Transverse colon (tissue), 4 donors: Measurements from ENCODE around the gene OR13A1. TPM values are rescaled to one million over a fixed set of nuclear protein-coding genes. Genes with fewer than 3 reads are reported as not detected.
"Not testable (repeated sequence)": the region's sequence is repeated elsewhere in the genome, so short reads cannot be mapped to it uniquely, and the experiment has no call there.

ENCODE experiments used
- DNase-seq: peaks from one replicate; pipeline ENCODE4 v3.0.0-alpha.2; 2019
- H3K27ac ChIP-seq, 4 donors: fragments of 200-600 bp; sonication (generic); 2 replicates each; pipeline ENCODE4 v1.5.1; 2016 to 2018; ENCODE audit warnings: inconsistent platforms in 4 of 4
- H3K27me3 ChIP-seq: fragments of 200-600 bp; sonication (generic); 2 replicates; pipeline ENCODE4 v1.5.1; 2017; ENCODE audit warnings: inconsistent platforms
- H3K36me3 ChIP-seq, 4 donors: fragments of 200-600 bp; sonication (generic); 2 replicates each; pipeline ENCODE4 v1.5.1; 2017 to 2019; ENCODE audit warnings: inconsistent platforms in 4 of 4
- H3K4me1 ChIP-seq, 4 donors: fragments of 200-600 bp; sonication (generic); 2 replicates each; pipeline ENCODE4 v1.5.1; 2017 to 2020; ENCODE audit warnings: inconsistent platforms in 4 of 4
- H3K4me3 ChIP-seq, 4 donors: fragments of 200-600 bp; sonication (generic); 1 replicate in 1 of 4; 2 replicates in 3 of 4; pipeline versions ENCODE4 v1.5.1 to v1.6.1; 2017 to 2019; ENCODE audit warnings: inconsistent platforms in 4 of 4
- H3K9me3 ChIP-seq, 2 donors: fragments of 200-600 bp; sonication (generic); 2 replicates each; pipeline ENCODE4 v1.5.1; 2017 to 2019; ENCODE audit warnings: inconsistent platforms in 2 of 2
- EP300 ChIP-seq: sonication (generic); formaldehyde crosslinking; IDR thresholded peaks from one replicate; pipeline ENCODE4 v1.6.1; 2017; ENCODE audit warnings: antibody characterized with exemption, low read depth
- POLR2A ChIP-seq: fragments of 450-650 bp; IDR thresholded peaks from one replicate; pipeline ENCODE4 v1.6.1; 2016; ENCODE audit warnings: antibody characterized with exemption, mild to moderate bottlenecking, moderate library complexity
- POLR2AphosphoS5 ChIP-seq, 3 donors: sonication (generic); formaldehyde crosslinking; IDR thresholded peaks; one replicate each; pipeline ENCODE4 v1.6.1; 2016; ENCODE audit warnings: antibody characterized with exemption in 3 of 3
- WGBS, 2 donors: methylation state at CpG; one replicate each; pipeline ENCODE4 v1.1.5; 2018; ENCODE audit warnings: low coverage in 1 of 2; 5-methylcytosine and 5-hydroxymethylcytosine counted together
- in situ Hi-C, 4 donors: fragments of 200-750 bp; cut with MboI; loops; one replicate each; pipeline versions ENCODE4 v1.15.0 to v1.15.1; 2017; ENCODE audit warnings: low sequenced_read_pairs in 3 of 4, low pct_ligation_motif_present in 1 of 4, low pct_unique_long_range_greater_than_20kb in 1 of 4
- intact Hi-C: fragments of 100-400 bp; cut with DNase I; formaldehyde crosslinking; loops from one replicate; pipeline ENCODE4 v1.15.1; 2023; ENCODE audit warnings: low total_unique reads
- total RNA-seq, 4 donors: library from RNA; depleted of rRNA; stranded (reverse); fragments of >200 nt; gene quantifications; one replicate each; pipeline ENCODE4 v1.1.0, GENCODE V29; 2016
- TF ChIP-seq, protein P1 (sequence below), 5 experiments: fragments of 200-600 bp in 3 of 5; fragments of 450-650 bp in 2 of 5; sonication (generic) in 3 of 5; IDR thresholded peaks; 1 replicate in 2 of 5; 2 replicates in 3 of 5; pipeline ENCODE4 v1.5.1; 2016 to 2017; ENCODE audit warnings: antibody characterized with exemption in 5 of 5, inconsistent platforms in 3 of 5, mild to moderate bottlenecking in 2 of 5, moderate library complexity in 1 of 5

OR13A1 gene
- total RNA-seq, 4 donors from 2014 or later, result 0.48 TPM; not detected in 3

DNA sequence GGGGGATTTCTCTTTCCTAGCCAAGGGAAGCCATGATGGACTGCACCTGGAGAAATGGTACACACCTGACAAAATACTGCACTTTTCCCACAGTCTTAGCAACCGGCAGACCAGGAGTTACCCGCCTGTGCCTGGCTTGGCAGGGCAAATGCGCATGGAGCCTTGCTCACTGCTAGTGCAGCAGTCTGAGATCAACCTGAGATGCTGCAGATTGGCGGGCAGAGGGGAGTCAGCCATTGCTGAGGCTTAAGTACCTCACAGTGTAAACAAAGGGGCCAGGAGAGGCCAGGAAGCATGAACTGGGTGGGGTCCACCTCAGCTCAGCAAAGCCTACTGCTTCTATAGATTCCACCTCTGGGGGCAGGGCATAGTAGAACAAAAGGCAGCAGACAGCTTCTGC lies 49.4 kb downstream of the OR13A1 start:
- 91% methylated on average over 4 of the region's 4 CpGs; no CpG with 5 or more reads in 1 of the 2 donors for WGBS, 2 donors
- DNase-seq, result no peak
- in situ Hi-C loops, result no loop called here
- intact Hi-C loops, result no loop called here
- Histone ChIP-seq H3K27ac (no peak overlapping the region), H3K27me3 (peaks cover 13% of the 10 kb centered on the region), H3K4me3 (no peak overlapping the region), H3K36me3 (no peaks in the 10 kb centered on the region), H3K4me1 (no peaks in the 10 kb centered on the region), H3K9me3 (peaks cover 0 to 3% of the 10 kb centered on the region in 2 donors)
- TF ChIP-seq, protein P1, sequence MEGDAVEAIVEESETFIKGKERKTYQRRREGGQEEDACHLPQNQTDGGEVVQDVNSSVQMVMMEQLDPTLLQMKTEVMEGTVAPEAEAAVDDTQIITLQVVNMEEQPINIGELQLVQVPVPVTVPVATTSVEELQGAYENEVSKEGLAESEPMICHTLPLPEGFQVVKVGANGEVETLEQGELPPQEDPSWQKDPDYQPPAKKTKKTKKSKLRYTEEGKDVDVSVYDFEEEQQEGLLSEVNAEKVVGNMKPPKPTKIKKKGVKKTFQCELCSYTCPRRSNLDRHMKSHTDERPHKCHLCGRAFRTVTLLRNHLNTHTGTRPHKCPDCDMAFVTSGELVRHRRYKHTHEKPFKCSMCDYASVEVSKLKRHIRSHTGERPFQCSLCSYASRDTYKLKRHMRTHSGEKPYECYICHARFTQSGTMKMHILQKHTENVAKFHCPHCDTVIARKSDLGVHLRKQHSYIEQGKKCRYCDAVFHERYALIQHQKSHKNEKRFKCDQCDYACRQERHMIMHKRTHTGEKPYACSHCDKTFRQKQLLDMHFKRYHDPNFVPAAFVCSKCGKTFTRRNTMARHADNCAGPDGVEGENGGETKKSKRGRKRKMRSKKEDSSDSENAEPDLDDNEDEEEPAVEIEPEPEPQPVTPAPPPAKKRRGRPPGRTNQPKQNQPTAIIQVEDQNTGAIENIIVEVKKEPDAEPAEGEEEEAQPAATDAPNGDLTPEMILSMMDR (IDR thresholded peaks at IDR 0.05), result no peak
- TF ChIP-seq POLR2A, result no peak
- no peak for TF ChIP-seq POLR2AphosphoS5 (IDR thresholded peaks at IDR 0.05)
- no peak for TF ChIP-seq EP300

DNA sequence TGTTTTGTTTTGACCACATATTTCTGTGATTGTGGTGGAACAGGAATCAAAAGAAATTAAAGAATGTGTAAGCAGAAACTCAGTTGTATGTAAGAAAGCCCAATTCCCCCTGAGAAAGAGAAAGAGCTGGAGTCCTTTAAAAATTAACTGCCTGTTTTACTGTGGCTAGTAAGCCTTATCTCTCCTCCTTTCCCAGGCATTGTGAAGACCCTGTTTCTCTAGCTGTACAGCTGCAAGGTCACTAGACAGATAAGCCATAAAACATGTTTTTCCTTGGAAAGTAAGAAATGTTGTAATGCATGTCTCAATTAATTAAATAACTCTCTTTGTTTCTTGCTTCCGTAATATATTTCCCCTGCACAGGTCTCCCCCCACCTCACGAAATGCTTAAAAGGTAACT lies 53.5 kb downstream of the OR13A1 start:
- Histone ChIP-seq H3K4me3 (no peak overlapping the region), H3K9me3 (peaks cover 0 to 3% of the 10 kb centered on the region in 2 donors), H3K36me3 (no peaks in the 10 kb centered on the region), H3K4me1 (no peaks in the 10 kb centered on the region), H3K27ac (no peak overlapping the region), H3K27me3 (peaks cover 13% of the 10 kb centered on the region)
- intact Hi-C loops, result no loop called here
- TF ChIP-seq EP300 (no peak), POLR2AphosphoS5 (IDR thresholded peaks at IDR 0.05) (no peak)
- WGBS, 2 donors, result 46 to 57% methylated on average over 2 of the region's 2 CpGs
- no peak for DNase-seq
- in situ Hi-C loops, result no loop called here

DNA sequence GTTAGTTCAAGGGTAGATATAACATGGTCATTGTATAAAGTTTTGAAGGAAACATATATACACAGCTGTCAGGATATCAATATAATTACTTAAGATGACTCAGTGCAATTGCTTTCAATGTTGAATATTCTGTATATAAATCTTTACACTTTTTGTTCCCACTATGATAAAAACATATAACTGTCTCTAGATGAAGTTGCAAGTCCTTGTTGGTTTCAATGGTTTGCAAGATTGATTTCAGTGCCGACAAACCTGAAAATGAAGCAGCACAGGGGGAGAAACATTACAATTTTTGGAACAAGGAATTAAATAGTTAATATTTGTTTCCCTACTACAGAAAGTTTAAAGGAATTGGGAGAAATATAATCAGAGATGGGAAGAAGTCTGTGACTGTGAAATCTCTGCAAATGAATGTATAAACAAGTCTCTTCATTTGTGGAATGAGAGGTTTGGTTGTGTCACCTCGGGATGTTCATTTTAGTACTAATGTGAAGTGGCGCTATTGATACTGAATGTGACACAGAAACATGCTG lies 54.1 kb downstream of the OR13A1 start:
- Histone ChIP-seq H3K9me3 (peaks cover 0 to 3% of the 10 kb centered on the region in 2 donors), H3K4me1 (no peaks in the 10 kb centered on the region), H3K36me3 (no peaks in the 10 kb centered on the region), H3K27me3 (peaks cover 13% of the 10 kb centered on the region), H3K27ac (no peak overlapping the region), H3K4me3 (no peak overlapping the region)
- in situ Hi-C loops (no loop called here), intact Hi-C loops (no loop called here)
- 79 to 91% methylated on average over 3 of the region's 3 CpGs for WGBS, 2 donors
- TF ChIP-seq EP300, result no peak
- no peak for DNase-seq

DNA sequence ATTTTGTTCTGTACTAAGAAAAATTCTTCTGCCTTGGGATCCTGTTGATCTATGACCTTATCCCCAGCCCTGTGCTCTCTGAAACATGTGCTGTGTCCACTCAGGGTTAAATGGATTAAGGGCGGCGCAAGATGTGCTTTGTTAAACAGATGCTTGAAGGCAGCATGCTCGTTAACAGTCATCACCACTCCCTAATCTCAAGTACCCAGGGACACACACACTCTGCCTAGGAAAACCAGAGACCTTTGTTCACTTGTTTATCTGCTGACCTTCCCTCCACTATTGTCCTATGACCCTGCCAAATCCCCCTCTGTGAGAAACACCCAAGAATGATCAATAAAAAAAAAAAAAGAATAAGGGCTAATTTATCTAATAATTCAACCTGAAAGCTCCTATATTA lies 54.8 kb downstream of the OR13A1 start:
- in situ Hi-C loops, H3K9me3 ChIP-seq, intact Hi-C loops, H3K27ac ChIP-seq, H3K36me3 ChIP-seq, H3K4me1 ChIP-seq, H3K4me3 ChIP-seq, DNase-seq: not testable (repeated sequence)
- WGBS, 2 donors, result 50 to 52% methylated on average over 2 to 3 of the region's 3 CpGs
- peaks cover 13% of the 10 kb centered on the region for H3K27me3 ChIP-seq

DNA sequence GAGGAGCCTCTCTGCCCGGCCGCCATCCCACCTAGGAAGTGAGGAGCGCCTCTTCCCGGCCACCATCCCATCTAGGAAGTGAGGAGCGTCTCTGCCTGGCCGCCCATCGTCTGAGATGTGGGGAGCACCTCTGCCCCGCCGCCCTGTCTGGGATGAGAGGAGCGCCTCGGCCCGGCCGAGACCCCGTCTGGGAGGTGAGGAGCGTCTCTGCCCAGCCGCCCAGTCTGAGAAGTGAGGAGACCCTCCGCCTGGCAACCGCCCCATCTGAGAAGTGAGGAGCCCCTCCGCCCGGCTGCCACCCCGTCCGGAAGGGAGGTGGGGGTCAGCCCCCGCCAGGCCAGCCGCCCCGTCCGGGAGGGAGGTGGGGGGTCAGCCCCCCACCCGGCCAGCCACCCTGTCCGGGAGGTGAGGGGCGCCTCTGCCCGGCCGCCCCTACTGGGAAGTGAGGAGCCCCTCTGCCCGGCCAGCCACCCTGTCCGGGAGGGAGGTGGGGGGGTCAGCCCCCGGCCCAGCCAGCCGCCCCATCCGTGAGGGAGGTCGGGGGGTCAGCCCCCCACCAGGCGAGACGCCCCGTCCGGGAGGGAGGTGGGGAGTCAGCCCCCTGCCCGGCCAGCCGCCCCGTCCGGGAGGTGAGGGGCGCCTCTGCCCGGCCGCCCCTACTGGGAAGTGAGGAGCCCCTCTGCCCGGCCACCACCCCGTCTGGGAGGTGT lies 55.5 kb downstream of the OR13A1 start:
- in situ Hi-C loops, H3K4me3 ChIP-seq, H3K9me3 ChIP-seq, H3K36me3 ChIP-seq, DNase-seq, intact Hi-C loops, H3K27ac ChIP-seq, H3K4me1 ChIP-seq: not testable (repeated sequence)
- 95% methylated on average over 19 of the region's 50 CpGs; no CpG with 5 or more reads in 1 of the 2 donors for WGBS, 2 donors
- peaks cover 13% of the 10 kb centered on the region for H3K27me3 ChIP-seq

DNA sequence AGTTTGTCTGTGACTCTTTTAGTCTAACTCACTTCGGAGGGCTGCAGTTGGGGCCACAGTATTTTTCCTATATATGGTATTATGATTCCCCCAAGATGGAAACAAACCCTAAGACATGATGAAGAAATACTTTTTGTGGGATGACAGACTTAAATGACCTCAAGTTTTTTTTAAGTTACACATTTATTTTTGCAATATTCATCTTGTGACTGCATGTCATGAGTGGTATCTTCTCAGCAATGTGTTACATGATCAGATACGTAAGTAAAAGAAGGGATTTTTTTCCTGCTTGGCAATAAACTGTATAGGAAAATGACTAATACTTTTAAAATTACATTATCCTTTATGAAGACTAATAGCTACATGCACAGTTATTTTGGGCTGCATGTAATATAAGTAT lies 57.8 kb downstream of the OR13A1 start:
- in situ Hi-C loops (no loop called here), intact Hi-C loops (no loop called here)
- Histone ChIP-seq H3K4me1 (no peaks in the 10 kb centered on the region), H3K27me3 (no peaks in the 10 kb centered on the region), H3K27ac (no peak overlapping the region), H3K4me3 (no peak overlapping the region), H3K36me3 (no peaks in the 10 kb centered on the region), H3K9me3 (no peaks in the 10 kb centered on the region)
- TF ChIP-seq, protein P1 (IDR thresholded peaks at IDR 0.05), result no peak
- TF ChIP-seq POLR2A (no peak), POLR2AphosphoS5 (IDR thresholded peaks at IDR 0.05) (no peak)
- WGBS, 2 donors, result 69 to 80% methylated on average over 2 of the region's 2 CpGs
- no peak for DNase-seq
